Aorta (tissue), 5 donors: ENCODE data around the gene DHCR24. TPM values are rescaled to one million over a fixed set of nuclear protein-coding genes. Genes with fewer than 3 reads are reported as not detected.

ENCODE experiments used
- ATAC-seq: fragments of 200-7000 bp; cut with Tn5 transposase; one replicate; pipeline ENCODE4 v1.9.1; 2022; ENCODE audit warnings: moderate library complexity; ENCODE audit not compliant: low FRiP score
- DNase-seq, 2 donors: peaks; one replicate each; pipeline ENCODE4 v3.0.0-alpha.2; 2020
- H3K27ac ChIP-seq, 2 donors: one replicate each; pipeline ENCODE4 v1.5.1; 2013; ENCODE audit warnings: low read length in 2 of 2, mild to moderate bottlenecking in 2 of 2, moderate library complexity in 2 of 2, control low read depth in 1 of 2, inconsistent platforms in 1 of 2, low read depth in 1 of 2
- H3K27me3 ChIP-seq, 2 donors: one replicate each; pipeline ENCODE4 v1.6.1; 2013; ENCODE audit warnings: control low read depth in 1 of 2, low read length in 1 of 2, mild to moderate bottlenecking in 1 of 2, moderate library complexity in 1 of 2; ENCODE audit not compliant: insufficient read depth in 2 of 2, control insufficient read depth in 1 of 2
- H3K36me3 ChIP-seq, 2 donors: one replicate each; pipeline ENCODE4 v1.6.1; 2013; ENCODE audit warnings: control low read depth in 1 of 2, low read length in 1 of 2, mild to moderate bottlenecking in 1 of 2; ENCODE audit not compliant: insufficient read depth in 2 of 2, control insufficient read depth in 1 of 2
- H3K4me1 ChIP-seq, 2 donors: one replicate each; pipeline ENCODE4 v1.6.1; 2013; ENCODE audit warnings: low read length in 2 of 2, control low read depth in 1 of 2, mild to moderate bottlenecking in 1 of 2, moderate library complexity in 1 of 2; ENCODE audit not compliant: insufficient read depth in 2 of 2, control insufficient read depth in 1 of 2
- H3K4me3 ChIP-seq, 2 donors: one replicate each; pipeline ENCODE4 v1.5.1; 2013; ENCODE audit warnings: low read length in 2 of 2, control low read depth in 1 of 2, mild to moderate bottlenecking in 1 of 2
- H3K9me3 ChIP-seq: one replicate; pipeline ENCODE4 v1.6.1; 2013; ENCODE audit warnings: mild to moderate bottlenecking, low read length; ENCODE audit not compliant: control insufficient read depth
- WGBS, 2 donors: extraction: QIAGEN DNeasy Blood & Tissue Kit; methylation state at CpG; one replicate each; pipeline ENCODE4 v1.1.7; 2013; 5-methylcytosine and 5-hydroxymethylcytosine counted together
- intact Hi-C, 2 donors: fragments of 100-400 bp; cut with DNase I; formaldehyde crosslinking; loops; one replicate each; pipeline versions ENCODE4 v1.14.2 to v1.15.0; 2022
- polyA plus RNA-seq, 2 donors: library from polyadenylated mRNA; stranded (reverse); fragments of 200-250 nt; gene quantifications; one replicate each; pipeline ENCODE4 v1.2.3, GENCODE V29; 2013
- total RNA-seq, 2 donors: library from RNA; stranded (reverse); fragmentation: NEBNext Ultra II Directional; extraction: Animal tissue kit (Norgen Biotek cat#: 25700); gene quantifications; one replicate each; pipeline ENCODE4 v1.2.1, GENCODE V29; 2021
- donor health status: healthy with polysubstance abuse.
- donor health status: Bipolar disorder and iron deficiency.
- donor health status: DM: no; HTN: no; CAD: no.
- donor health status: DM: no; HTN: no; CAD: no.
- donor health status: DM: yes; HTN: yes; CAD: no.

Gene DHCR24
- total and polyA plus RNA-seq, 4 donors: 5.1 to 29.6 (median 16.0) TPM

- ATAC-seq (no peak), DNase-seq (peak in 1 of 2 donors; percentile 17)
- H3K27ac ChIP-seq: no peak overlapping the region
- whole genome bisulfite sequencing, 2 donors: 95 to 100% methylated on average over 3 of the region's 3 CpGs
- no peaks in the 10 kb centered on the region for H3K27me3 ChIP-seq
- intact Hi-C loops: no loop called here
- H3K36me3 ChIP-seq: no peaks in the 10 kb centered on the region
- no peaks in the 10 kb centered on the region for H3K4me1 ChIP-seq
- no peaks in the 10 kb centered on the region for H3K9me3 ChIP-seq
- H3K4me3 ChIP-seq: no peak overlapping the region
These were observed 23.7 kb downstream of the DHCR24 start for GRCh38 chr1:54863267-54863665.

GRCh38 chr1:54861070-54861761 is 25.8 kb downstream of the DHCR24 start:
- intact Hi-C loops: no loop called here
- ATAC-seq (no peak), DNase-seq (peak in 1 of 2 donors; percentile 13)
- no peaks in the 10 kb centered on the region for H3K9me3 ChIP-seq
- no peak overlapping the region for H3K4me3 ChIP-seq
- H3K27me3 ChIP-seq: no peaks in the 10 kb centered on the region
- H3K27ac ChIP-seq: no peak overlapping the region
- no peaks in the 10 kb centered on the region for H3K36me3 ChIP-seq
- no peaks in the 10 kb centered on the region for H3K4me1 ChIP-seq
- 75 to 78% methylated on average over 5 of the region's 5 CpGs for WGBS, 2 donors

- Histone ChIP-seq H3K27ac (no peak overlapping the region), H3K9me3 (no peaks in the 10 kb centered on the region), H3K27me3 (no peaks in the 10 kb centered on the region), H3K4me1 (no peaks in the 10 kb centered on the region), H3K4me3 (no peak overlapping the region), H3K36me3 (no peaks in the 10 kb centered on the region)
- WGBS, 2 donors: 92 to 94% methylated on average over 5 of the region's 5 CpGs
- ATAC-seq (no peak), DNase-seq (peak in 1 of 2 donors; percentile 34)
- intact Hi-C loops: no loop called here
These were observed 27.1 kb downstream of the DHCR24 start for GRCh38 chr1:54859700-54860391.

- H3K9me3 ChIP-seq: no peaks in the 10 kb centered on the region
- intact Hi-C loops: no loop called here
- DNase-seq: no peak
- no peaks in the 10 kb centered on the region for H3K27me3 ChIP-seq
- H3K4me3 ChIP-seq: no peak overlapping the region
- peaks cover 0 to 3% of the 10 kb centered on the region in 2 donors for H3K36me3 ChIP-seq
- H3K4me1 ChIP-seq: no peaks in the 10 kb centered on the region
- no peak overlapping the region for H3K27ac ChIP-seq
- no peak for ATAC-seq
- 90 to 91% methylated on average over 9 of the region's 9 CpGs for WGBS, 2 donors
These were observed 29.0 kb downstream of the DHCR24 start for GRCh38 chr1:54857746-54858561.

- H3K36me3 ChIP-seq: peaks cover 0 to 3% of the 10 kb centered on the region in 2 donors
- H3K27me3 ChIP-seq: no peaks in the 10 kb centered on the region
- no peak overlapping the region for H3K27ac ChIP-seq
- no peaks in the 10 kb centered on the region for H3K4me1 ChIP-seq
- no peak for DNase-seq
- ATAC-seq: no peak
- H3K4me3 ChIP-seq: no peak overlapping the region
- intact Hi-C loops: no loop called here
- H3K9me3 ChIP-seq: no peaks in the 10 kb centered on the region
- 90 to 93% methylated on average over 3 of the region's 3 CpGs for WGBS, 2 donors
These were observed 29.9 kb downstream of the DHCR24 start for GRCh38 chr1:54857141-54857540.

GRCh38 chr1:54854381-54855020 is 32.5 kb downstream of the DHCR24 start:
- ATAC-seq: no peak
- 87 to 88% methylated on average over 12 of the region's 12 CpGs for WGBS, 2 donors
- Histone ChIP-seq H3K9me3 (no peaks in the 10 kb centered on the region), H3K27me3 (no peaks in the 10 kb centered on the region), H3K36me3 (peaks cover 0 to 3% of the 10 kb centered on the region in 2 donors), H3K4me3 (no peak overlapping the region), H3K27ac (no peak overlapping the region), H3K4me1 (no peaks in the 10 kb centered on the region)
- DNase-seq: no peak
- intact Hi-C loops: no loop called here

- peaks cover 0 to 3% of the 10 kb centered on the region in 2 donors for H3K36me3 ChIP-seq
- DNase-seq (no peak), ATAC-seq (no peak)
- no peaks in the 10 kb centered on the region for H3K27me3 ChIP-seq
- no peaks in the 10 kb centered on the region for H3K4me1 ChIP-seq
- intact Hi-C loops: no loop called here
- 94 to 95% methylated on average over 12 of the region's 12 CpGs for WGBS, 2 donors
- H3K4me3 ChIP-seq: no peak overlapping the region
- no peak overlapping the region for H3K27ac ChIP-seq
- no peaks in the 10 kb centered on the region for H3K9me3 ChIP-seq
These were observed 33.1 kb downstream of the DHCR24 start for GRCh38 chr1:54853793-54854370.

GRCh38 chr1:54853096-54853792 is 33.8 kb downstream of the DHCR24 start:
- no peak for DNase-seq
- no peak for ATAC-seq
- intact Hi-C loops: no loop called here
- H3K4me1 ChIP-seq: no peaks in the 10 kb centered on the region
- 96 to 98% methylated on average over 9 of the region's 9 CpGs for WGBS, 2 donors
- H3K27ac ChIP-seq: no peak overlapping the region
- H3K36me3 ChIP-seq: peaks cover 0 to 3% of the 10 kb centered on the region in 2 donors
- H3K9me3 ChIP-seq: no peaks in the 10 kb centered on the region
- no peaks in the 10 kb centered on the region for H3K27me3 ChIP-seq
- no peak overlapping the region for H3K4me3 ChIP-seq
